Esophagus squamous epithelium (tissue), 5 donors: ENCODE results near the gene LIMS1. TPM values are rescaled to one million over a fixed set of nuclear protein-coding genes. Genes with fewer than 3 reads are reported as not detected.

Experiments used
- DNase-seq: peaks from one replicate; lab custom pipeline; 2025; lab: John Stamatoyannopoulos, UW
- H3K27ac ChIP-seq, 4 donors: fragments of 200-600 bp; sonication (generic); one replicate each; pipeline ENCODE4 v1.5.1; 2016 to 2019; ENCODE audit warnings: mild to moderate bottlenecking in 1 of 4
- H3K27me3 ChIP-seq, 4 donors: fragments of 200-600 bp; sonication (generic); 1 replicate in 3 of 4; 2 replicates in 1 of 4; pipeline versions ENCODE4 v1.5.1 to v1.6.0; 2017 to 2021; ENCODE audit warnings: antibody characterized with exemption in 1 of 4
- H3K36me3 ChIP-seq, 3 donors: fragments of 200-600 bp; sonication (generic); one replicate each; pipeline ENCODE4 v1.5.1; 2016 to 2019
- H3K4me1 ChIP-seq, 3 donors: fragments of 200-600 bp; sonication (generic); one replicate each; pipeline ENCODE4 v1.5.1; 2017 to 2019
- H3K4me3 ChIP-seq, 4 donors: fragments of 200-600 bp; sonication (generic); 1 replicate in 3 of 4; 2 replicates in 1 of 4; pipeline ENCODE4 v1.5.1; 2016 to 2019; ENCODE audit warnings: mild to moderate bottlenecking in 2 of 4, moderate library complexity in 1 of 4
- H3K9me3 ChIP-seq, 3 donors: fragments of 200-600 bp; sonication (generic); one replicate each; pipeline ENCODE4 v1.5.1; 2016 to 2019
- POLR2A ChIP-seq, 4 donors: fragments of 450-650 bp; IDR thresholded peaks; one replicate each; pipeline ENCODE4 v1.6.1; 2017; ENCODE audit warnings: antibody characterized with exemption in 4 of 4, mild to moderate bottlenecking in 4 of 4, moderate library complexity in 3 of 4
- WGBS, 2 donors: methylation state at CpG; one replicate each; pipeline ENCODE4 v1.1.5; 2018; 5-methylcytosine and 5-hydroxymethylcytosine counted together
- intact Hi-C: fragments of 100-400 bp; cut with DNase I; formaldehyde crosslinking; loops from one replicate; pipeline ENCODE4 v1.15.0; 2022
- total RNA-seq, 4 donors: library from RNA; depleted of rRNA; stranded (reverse); fragments of >200 nt; gene quantifications; one replicate each; pipeline ENCODE4 v1.1.0, GENCODE V29; 2016
- TF ChIP-seq, protein P1 (sequence below), 6 experiments: fragments of 450-650 bp in 4 of 6; fragments of 200-600 bp in 2 of 6; sonication (generic) in 2 of 6; IDR thresholded peaks; one replicate each; pipeline ENCODE4 v1.5.1; 2016 to 2019; ENCODE audit warnings: antibody characterized with exemption in 6 of 6, mild to moderate bottlenecking in 4 of 6, moderate library complexity in 4 of 6
- donor health status: DM: yes; HTN: yes; CAD: no.

Gene LIMS1
- total RNA-seq, 4 donors from 2014 or later = 37.8 to 66.2 (median 54.0) TPM

DNA sequence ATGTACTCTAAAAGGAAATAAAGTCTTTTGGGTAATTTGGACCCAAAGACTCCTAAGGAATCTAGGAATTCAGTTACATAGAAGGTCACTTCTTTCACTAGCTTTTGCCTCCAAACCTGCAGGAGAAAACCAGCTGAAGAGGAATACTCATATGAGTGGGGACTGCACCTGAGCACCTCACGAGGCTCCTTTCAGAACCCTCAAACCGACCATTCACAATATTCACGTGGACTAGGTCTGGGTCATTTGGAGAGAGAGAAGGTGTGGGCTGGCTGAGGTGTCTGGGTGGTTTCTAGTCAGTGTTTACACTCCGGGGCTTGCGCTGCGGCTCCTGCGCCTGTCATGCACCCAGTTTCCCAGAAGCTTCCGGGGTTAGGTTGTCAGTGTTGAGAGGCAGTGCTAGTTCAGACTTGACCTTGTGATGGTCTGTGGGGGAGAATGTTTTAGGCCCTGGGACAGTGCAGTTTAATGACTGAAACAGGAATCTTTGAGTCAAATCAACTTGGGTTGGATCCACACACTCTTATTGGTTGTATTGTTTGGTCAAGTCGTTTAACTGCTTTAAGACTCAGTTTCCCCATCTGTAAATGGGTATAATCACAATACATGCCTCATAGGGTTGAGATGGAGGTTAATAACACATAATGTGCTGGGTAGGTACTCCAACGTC lies 78.4 kb downstream of the LIMS1 start:
- Histone ChIP-seq H3K4me3 (peak overlapping the region in 1 of 4 donors; percentile 33), H3K4me1 (peaks cover 19 to 84% (median 53%) of the 10 kb centered on the region in 3 donors), H3K9me3 (no peaks in the 10 kb centered on the region), H3K36me3 (no peaks in the 10 kb centered on the region), H3K27ac (peak overlapping the region; percentile 75 to 89 (median 81)), H3K27me3 (no peaks in the 10 kb centered on the region)
- no peak for DNase-seq
- peak in 1 of 4 donors; percentile 14 for TF ChIP-seq POLR2A (IDR thresholded peaks at IDR 0.05)
- TF ChIP-seq, protein P1, sequence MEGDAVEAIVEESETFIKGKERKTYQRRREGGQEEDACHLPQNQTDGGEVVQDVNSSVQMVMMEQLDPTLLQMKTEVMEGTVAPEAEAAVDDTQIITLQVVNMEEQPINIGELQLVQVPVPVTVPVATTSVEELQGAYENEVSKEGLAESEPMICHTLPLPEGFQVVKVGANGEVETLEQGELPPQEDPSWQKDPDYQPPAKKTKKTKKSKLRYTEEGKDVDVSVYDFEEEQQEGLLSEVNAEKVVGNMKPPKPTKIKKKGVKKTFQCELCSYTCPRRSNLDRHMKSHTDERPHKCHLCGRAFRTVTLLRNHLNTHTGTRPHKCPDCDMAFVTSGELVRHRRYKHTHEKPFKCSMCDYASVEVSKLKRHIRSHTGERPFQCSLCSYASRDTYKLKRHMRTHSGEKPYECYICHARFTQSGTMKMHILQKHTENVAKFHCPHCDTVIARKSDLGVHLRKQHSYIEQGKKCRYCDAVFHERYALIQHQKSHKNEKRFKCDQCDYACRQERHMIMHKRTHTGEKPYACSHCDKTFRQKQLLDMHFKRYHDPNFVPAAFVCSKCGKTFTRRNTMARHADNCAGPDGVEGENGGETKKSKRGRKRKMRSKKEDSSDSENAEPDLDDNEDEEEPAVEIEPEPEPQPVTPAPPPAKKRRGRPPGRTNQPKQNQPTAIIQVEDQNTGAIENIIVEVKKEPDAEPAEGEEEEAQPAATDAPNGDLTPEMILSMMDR (IDR thresholded peaks at IDR 0.05) = no peak
- intact Hi-C loops = no loop called here
- WGBS, 2 donors = 39 to 44% methylated on average over 9 to 10 of the region's 10 CpGs

DNA sequence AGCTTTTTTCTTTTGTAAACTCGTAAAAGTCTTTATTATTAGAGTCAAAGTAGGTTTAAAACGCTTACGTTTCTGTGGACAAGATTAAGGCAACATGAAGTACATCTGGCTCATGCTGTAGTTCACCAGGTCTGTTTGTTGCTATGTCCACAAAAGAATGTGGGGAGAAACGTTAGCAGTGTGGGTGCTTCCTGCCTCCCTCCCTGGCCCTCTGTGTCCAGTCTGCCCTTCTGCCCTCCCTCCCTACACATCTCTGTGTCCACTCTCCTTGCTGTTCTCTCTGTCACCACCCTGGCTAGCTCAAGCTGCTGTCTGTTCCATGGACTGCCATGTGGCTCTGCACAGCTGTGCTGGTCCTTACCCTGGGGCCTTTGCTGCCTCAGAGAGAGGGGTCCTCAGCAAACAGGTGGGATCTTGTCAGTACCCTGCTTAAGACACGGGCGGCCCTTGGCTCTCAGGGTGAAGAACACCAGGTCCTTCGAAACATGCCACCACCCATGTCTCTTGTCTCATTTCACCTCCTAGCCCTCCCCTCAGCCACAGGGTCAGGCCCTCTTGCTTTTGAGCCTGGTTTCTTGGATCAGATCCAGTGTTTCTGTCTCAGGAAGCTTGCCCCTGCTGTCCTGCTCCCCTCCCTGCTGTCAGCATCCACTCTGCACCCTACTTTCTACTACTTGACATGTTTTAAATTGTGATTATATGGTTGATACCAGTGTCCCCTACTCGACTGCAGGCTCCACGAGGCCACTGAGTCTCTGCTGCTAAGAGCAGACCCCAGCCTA lies 79.2 kb downstream of the LIMS1 start:
- H3K27me3 ChIP-seq = no peaks in the 10 kb centered on the region
- H3K4me1 ChIP-seq = peaks cover 22 to 92% (median 61%) of the 10 kb centered on the region in 3 donors
- peak overlapping the region; percentile 60 to 89 (median 81) for H3K27ac ChIP-seq
- DNase-seq = no peak
- intact Hi-C loops = no loop called here
- no peak for TF ChIP-seq POLR2A (IDR thresholded peaks at IDR 0.05)
- TF ChIP-seq, protein P1 (IDR thresholded peaks at IDR 0.05) = no peak
- no peak overlapping the region for H3K4me3 ChIP-seq
- no peaks in the 10 kb centered on the region for H3K9me3 ChIP-seq
- WGBS, 2 donors = 48 to 52% methylated on average over 7 to 9 of the region's 9 CpGs
- no peaks in the 10 kb centered on the region for H3K36me3 ChIP-seq

DNA sequence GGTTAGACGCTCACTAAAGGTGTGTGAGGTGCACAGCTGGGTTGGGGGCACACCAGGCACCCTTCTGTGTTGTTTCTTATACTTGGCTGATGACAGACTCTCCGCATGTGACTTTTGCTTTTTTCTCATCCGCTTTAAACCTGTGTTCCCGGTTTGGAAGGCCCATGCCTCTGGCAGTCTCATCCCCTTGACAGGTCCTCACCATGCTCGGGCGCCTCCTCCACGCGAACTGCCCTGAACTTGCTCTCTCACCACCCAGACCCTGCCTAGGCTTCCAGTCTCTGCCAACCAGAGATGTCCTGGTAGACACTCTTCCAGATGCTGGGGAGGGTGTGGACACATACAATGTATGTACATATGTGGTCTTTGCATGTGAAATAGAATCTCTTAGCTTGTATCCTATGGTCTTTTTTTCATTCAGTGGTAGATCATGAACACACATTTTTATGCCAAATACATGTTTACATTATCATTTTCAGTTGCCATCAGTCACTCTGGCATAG lies 79.8 kb downstream of the LIMS1 start:
- intact Hi-C loops = no loop called here
- Histone ChIP-seq H3K4me3 (no peak overlapping the region), H3K27me3 (no peaks in the 10 kb centered on the region), H3K27ac (peak overlapping the region; percentile 60 to 89 (median 81)), H3K9me3 (no peaks in the 10 kb centered on the region), H3K36me3 (no peaks in the 10 kb centered on the region), H3K4me1 (peaks cover 27 to 97% (median 68%) of the 10 kb centered on the region in 3 donors)
- 33 to 56% methylated on average over 8 of the region's 8 CpGs for WGBS, 2 donors
- TF ChIP-seq, protein P1 (IDR thresholded peaks at IDR 0.05) = no peak
- TF ChIP-seq POLR2A (IDR thresholded peaks at IDR 0.05) = no peak
- DNase-seq = no peak

DNA sequence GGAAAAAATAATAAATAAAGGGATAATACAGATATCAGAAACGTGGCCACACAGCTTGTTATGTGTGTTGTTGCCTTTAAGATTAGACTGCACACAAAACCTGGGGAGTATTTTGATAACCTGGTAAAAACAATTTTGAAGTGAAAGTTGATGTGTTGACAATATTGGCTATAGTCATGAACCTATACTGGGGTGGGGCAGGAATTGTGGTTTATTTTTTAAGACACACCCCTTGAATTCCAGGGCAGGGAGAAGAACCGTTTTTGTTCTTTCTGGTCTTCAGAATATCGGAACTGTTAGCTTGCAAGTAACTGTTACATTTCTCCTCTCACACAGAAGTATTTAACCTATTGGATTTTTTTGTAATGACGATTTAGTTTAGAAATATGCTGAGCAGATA lies 80.4 kb downstream of the LIMS1 start:
- H3K9me3 ChIP-seq = no peaks in the 10 kb centered on the region
- H3K27me3 ChIP-seq = no peaks in the 10 kb centered on the region
- intact Hi-C loops = no loop called here
- TF ChIP-seq, protein P1 (IDR thresholded peaks at IDR 0.05) = no peak
- no peak for TF ChIP-seq POLR2A (IDR thresholded peaks at IDR 0.05)
- no peak for DNase-seq
- H3K27ac ChIP-seq = peak overlapping the region in 3 of 4 donors; percentile 78 to 89 (median 84)
- WGBS, 2 donors = 29 to 44% methylated on average over 4 of the region's 4 CpGs
- no peak overlapping the region for H3K4me3 ChIP-seq
- no peaks in the 10 kb centered on the region for H3K36me3 ChIP-seq
- peaks cover 30 to 97% (median 71%) of the 10 kb centered on the region in 3 donors for H3K4me1 ChIP-seq
